ENCODE measurements around the gene PRKACA.
"Not testable (repeated sequence)": the region's sequence is repeated elsewhere in the genome, so short reads cannot be mapped to it uniquely, and the experiment has no call there.

The PRKACA gene

GRCh38 chr19:14070268-14071050 lies 47.1 kb downstream of the PRKACA start:
- DNase-seq (ENCODE audit: low read depth): no peak

DNA sequence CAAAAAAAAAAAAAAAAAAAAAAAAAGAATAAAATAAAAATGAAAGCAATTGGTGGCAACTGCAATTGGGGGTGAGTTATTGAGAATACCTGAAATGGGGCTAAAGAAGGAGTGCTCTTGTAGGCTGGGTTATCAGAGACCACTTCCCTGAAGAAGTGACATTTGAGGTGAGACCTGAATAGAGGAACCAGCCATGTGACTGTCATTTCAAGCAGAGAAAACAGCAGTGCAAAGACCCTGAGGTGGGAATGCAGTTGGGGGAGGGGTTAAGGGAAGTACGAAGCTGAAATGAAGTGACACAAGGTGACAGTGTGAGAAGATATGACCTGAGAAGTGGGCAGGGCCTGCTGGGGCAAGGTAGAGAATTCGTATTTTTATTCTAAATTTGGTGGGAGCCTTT lies 51.4 kb downstream of the PRKACA start:
- no peak for DNase-seq (ENCODE audit: low read depth)

DNA sequence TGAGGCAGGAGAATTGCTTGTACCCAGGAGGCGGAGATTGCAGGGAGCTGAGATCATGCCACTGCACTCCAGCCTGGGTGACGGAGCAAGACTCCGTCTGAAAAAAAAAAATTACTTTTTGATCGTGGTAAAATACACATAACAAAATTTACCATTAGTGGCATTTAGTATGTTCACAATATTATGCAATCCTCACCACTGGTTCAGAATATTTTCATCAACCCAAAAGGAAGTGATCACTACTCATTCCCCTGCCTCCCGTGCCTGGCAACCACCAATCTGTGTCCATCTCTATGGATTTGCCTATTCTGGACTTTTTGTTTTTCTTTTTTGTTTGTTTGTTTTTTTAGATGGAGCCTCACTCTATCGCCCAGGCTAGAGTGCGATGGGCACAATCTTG lies 54.5 kb downstream of the PRKACA start:
- no peak for DNase-seq (ENCODE audit: low read depth)

- no peak for DNase-seq (ENCODE audit: low read depth)
Measured at GRCh38 chr19:14062558-14062855, 55.1 kb downstream of the PRKACA start.

- DNase-seq (ENCODE audit: low read depth): no peak
Measured at GRCh38 chr19:14061751-14062557, 55.6 kb downstream of the PRKACA start, which contains the start of gene PALM3. Gene PALM3 (minus strand): TSS chr19:14062076. CDS start chr19:14061980, 96 bp downstream.

DNA sequence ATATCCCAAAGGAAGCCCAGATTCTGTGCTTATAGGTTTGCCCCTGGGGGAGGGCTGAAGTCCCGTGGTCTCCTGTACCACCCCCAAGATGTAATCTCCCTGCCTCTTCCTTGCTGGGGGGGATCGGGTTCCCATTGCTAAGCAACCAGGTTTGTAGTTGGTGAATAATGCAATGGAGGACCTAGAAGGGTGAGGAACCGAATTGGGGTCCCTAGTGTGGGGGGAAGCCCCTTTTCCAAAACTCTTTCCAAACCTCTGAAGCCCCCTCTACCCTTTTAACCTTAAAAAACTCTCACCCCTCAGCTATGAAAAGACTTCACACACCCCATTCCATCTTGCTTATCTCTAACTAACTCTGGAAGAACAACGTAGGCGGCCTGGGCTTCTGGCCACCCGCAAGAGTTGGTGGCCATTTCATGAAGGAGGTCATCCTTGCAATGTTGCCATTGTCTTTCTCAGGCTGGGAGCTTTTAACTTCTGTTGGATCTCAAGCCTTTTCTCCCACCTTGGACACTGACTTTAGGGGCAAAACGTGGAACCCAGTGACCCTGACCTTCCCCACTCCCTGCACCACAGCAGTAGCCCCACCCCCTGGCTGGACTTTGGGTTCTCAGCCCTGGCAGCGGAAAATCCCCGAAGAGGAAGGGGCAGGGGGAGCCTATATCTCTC lies 56.3 kb downstream of the PRKACA start:
- DNase-seq (ENCODE audit: low read depth): no peak

DNA sequence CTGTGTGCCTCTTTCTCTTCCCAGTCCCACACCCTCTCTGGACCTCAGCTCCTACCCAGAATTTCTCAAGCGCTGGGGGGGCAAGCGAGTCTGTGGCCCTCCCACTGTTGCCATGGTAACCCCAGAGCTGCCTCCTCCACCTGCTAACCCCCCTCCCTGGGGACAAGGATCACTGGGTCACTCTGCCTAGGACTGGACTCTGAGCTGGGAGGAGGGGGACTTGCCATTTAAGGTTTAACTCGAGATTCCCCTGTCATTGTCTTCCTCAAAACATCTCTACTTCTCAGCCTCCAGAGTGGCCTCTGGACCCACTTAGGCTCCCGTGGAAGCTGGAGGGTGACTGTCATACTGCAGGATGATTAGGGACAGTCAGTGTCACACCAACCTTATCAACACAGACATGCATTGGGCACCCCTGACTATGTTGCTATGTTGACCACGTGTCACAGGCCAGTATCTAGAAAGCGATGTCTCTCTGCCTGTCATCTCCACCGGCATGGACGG lies 57.9 kb downstream of the PRKACA start:
- no peak for DNase-seq (ENCODE audit: low read depth)

DNA sequence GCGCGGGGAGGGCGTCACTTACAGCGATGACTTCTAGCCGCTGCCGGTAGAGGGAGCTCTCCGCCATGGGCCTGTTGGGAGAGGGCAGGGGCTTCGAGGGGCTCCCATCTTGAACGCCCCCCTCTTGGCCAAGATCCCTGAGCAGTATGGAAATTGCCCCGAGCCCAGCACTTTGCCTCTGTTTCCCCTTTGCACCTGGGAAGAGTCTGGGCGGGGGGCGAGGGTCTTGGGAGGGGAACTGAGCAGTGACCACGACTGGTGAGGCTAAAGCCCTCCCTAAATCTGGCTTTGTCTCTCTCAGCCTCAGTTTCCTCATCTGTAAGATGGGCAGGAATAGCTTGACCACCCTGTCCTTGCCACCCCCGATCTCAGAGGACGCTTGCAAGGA lies 58.5 kb downstream of the PRKACA start:
- DNase-seq (ENCODE audit: low read depth): peak; percentile 50

DNA sequence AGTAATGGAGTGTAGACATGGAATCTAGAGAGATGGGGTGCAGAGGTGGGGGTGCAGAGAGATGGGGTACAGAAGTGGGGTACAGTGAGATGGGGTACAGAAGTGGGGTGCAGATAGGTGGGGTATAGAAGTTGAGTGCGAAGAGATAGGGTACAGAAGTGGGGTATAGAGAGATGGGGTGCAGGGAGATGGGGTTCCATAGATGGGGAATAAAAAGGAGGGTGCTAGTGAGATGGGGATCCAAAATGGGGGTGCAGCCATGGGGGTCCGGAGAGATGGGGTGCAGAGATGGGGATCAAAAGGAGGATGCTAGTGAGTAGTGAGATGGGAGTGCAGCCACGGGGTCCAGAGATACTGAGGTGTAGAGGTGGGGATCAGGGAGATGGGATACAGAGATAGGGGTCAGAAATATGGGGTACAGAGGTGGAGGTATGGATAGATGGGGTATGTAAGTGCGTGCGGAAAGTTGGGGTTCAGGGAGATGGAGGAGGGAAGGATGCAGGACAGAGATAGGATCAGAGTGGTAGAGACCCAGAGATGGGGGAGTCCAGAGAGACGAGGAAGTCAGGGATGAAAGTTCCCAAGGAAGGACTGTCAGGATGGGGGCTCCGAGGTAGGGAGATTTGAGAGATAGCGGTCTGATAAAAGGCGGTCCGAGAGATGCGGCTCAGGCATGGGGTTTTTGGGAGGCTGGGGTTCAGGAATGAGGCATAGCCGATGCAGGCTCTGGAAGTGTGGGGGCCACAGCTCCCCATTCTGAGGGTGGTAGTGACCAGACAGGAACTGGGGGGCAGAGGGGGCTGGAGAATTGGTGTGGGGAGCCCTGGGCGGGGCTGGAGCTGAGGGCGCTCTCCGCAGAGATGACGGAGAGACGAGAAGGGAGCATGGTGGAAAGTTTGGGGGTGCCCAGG lies 59.1 kb downstream of the PRKACA start:
- DNase-seq (ENCODE audit: low read depth): no peak

- DNase-seq (ENCODE audit: low read depth): no peak
Measured at GRCh38 chr19:14056741-14057356, 60.7 kb downstream of the PRKACA start.

GRCh38 chr19:14056069-14056666 lies 61.4 kb downstream of the PRKACA start:
- DNase-seq (ENCODE audit: low read depth): no peak

GRCh38 chr19:14055396-14055795 lies 62.2 kb downstream of the PRKACA start:
- no peak for DNase-seq (ENCODE audit: low read depth)

GRCh38 chr19:14054721-14055120 lies 62.8 kb downstream of the PRKACA start:
- no peak for DNase-seq (ENCODE audit: low read depth)

- DNase-seq (ENCODE audit: low read depth): no peak
Measured at GRCh38 chr19:14054099-14054498, 63.5 kb downstream of the PRKACA start.

DNA sequence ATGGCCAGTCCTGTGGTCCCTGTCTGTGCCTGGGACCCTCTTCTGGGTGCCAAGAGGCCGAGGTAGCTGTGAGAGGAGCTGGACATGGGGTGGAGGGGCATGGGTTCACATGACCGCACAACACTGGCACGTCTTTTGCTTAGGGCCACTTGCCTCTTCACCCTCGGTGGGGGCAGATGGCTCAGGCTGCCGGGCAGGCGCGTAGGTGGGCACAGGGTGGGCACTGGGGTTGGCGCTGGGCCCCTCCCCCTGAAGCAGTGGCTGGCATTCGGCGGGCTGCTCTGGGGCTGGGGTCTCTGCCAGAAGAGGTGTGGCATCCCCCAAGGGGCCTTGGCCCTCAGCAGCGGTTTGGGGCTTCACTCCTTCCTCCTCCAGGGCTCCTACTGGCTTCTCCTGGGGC lies 64.1 kb downstream of the PRKACA start:
- DNase-seq (ENCODE audit: low read depth): no peak

DNA sequence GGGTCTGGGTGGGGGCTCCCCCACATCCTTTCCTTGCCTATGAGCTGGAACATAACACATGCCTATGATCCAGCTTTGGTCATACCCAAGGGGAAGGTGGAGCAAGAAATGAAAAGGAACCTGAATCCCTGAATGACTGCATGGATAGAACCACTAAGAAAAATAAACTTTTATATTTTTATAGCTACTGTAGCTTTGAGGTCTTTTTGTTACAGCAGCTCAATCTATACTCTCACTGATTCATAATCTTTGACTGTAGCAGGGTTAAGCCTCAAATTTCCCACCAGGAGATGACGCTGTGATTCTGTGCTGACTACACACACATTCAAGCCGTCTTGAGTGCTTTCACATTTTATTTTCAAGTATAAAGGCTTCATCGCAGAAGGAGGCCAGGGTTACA lies 64.5 kb downstream of the PRKACA start:
- no peak for DNase-seq (ENCODE audit: low read depth)

DNA sequence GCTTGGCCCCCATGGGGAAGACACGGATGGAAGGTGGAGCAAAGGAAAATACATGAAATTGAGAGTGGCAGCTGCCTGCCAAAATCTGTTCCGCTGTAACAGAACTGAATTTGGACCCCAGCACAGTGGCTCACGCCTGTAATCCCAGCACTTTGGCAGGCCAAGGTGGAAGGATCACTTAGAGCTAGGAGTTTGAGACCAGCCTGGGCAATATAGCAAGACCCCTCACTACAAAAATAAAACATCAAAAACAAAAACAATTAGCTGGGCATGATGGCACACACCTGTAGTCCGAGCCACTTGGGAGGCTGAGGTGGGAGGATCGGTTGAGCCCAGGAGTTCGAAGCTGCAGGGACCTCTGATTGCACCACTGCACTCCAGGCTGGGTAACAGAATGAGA lies 65.1 kb downstream of the PRKACA start:
- DNase-seq (ENCODE audit: low read depth): no peak

GRCh38 chr19:14051980-14052379 lies 65.6 kb downstream of the PRKACA start:
- DNase-seq (ENCODE audit: low read depth): no peak

- not testable (repeated sequence) for DNase-seq (ENCODE audit: low read depth)
Measured at GRCh38 chr19:14050961-14051360, 66.6 kb downstream of the PRKACA start.

- DNase-seq (ENCODE audit: low read depth): no peak
Measured at GRCh38 chr19:14050512-14050911, 67.0 kb downstream of the PRKACA start.
